ENCODE measurements around the gene ELOVL7. TPM values are rescaled to one million over a fixed set of nuclear protein-coding genes. Genes with fewer than 3 reads are reported as not detected.

ELOVL7 gene
- total and polyA plus RNA-seq, 2 of the 8 experiments (the other 6 are each of a cell fraction or from before 2014, with no cell fraction given), result 3.1 to 5.1 TPM

GRCh38 chr5:60887096-60887495 is 43.0 kb upstream of the ELOVL7 start (continued):
- TF ChIP-seq TCF12 (IDR thresholded peaks at IDR 0.05; ENCODE audit: low read depth, low read length) (no peak), SRF (IDR thresholded peaks at IDR 0.05; ENCODE audit: low read depth, low read length) (no peak), CHD1 (IDR thresholded peaks at IDR 0.05; ENCODE audit: low read depth, low read length) (no peak), BRCA1 (IDR thresholded peaks at IDR 0.05; ENCODE audit: low read depth, low read length) (no peak)
